ENCODE data around the gene CDK13.

The CDK13 gene

DNA sequence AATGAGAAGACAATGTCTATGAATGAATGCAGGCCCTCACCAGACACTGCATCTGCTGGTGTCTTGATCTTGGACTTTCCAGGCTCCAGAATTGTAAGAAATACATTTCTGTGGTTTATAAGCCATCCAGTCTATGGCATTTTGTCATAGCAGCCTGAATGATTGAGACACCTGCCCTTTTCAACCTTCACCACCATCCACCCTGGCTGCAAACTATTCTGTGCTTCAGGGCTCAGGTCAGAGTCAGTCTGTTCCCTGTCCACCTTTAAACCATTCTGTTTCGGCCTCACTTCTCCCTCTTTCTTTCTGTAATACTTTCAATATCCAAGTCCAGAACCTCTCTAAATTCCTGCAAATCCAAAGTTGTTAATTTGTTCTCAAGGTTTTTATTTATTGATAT is 15.9 kb upstream of the CDK13 start:
- TF ChIP-seq, protein P1, sequence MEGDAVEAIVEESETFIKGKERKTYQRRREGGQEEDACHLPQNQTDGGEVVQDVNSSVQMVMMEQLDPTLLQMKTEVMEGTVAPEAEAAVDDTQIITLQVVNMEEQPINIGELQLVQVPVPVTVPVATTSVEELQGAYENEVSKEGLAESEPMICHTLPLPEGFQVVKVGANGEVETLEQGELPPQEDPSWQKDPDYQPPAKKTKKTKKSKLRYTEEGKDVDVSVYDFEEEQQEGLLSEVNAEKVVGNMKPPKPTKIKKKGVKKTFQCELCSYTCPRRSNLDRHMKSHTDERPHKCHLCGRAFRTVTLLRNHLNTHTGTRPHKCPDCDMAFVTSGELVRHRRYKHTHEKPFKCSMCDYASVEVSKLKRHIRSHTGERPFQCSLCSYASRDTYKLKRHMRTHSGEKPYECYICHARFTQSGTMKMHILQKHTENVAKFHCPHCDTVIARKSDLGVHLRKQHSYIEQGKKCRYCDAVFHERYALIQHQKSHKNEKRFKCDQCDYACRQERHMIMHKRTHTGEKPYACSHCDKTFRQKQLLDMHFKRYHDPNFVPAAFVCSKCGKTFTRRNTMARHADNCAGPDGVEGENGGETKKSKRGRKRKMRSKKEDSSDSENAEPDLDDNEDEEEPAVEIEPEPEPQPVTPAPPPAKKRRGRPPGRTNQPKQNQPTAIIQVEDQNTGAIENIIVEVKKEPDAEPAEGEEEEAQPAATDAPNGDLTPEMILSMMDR (conservative IDR thresholded peaks at IDR 0.05; ENCODE audit: low read length), result no peak
- H3K4me3 ChIP-seq (ENCODE audit: low read length), result no peak overlapping the region
- DNase-seq (ENCODE audit: low read depth), result no peak

- no peak for DNase-seq (ENCODE audit: low read depth)
- TF ChIP-seq, protein P1 (conservative IDR thresholded peaks at IDR 0.05; ENCODE audit: low read length), result no peak
- H3K4me3 ChIP-seq (ENCODE audit: low read length), result no peak overlapping the region
These were observed 13.3 kb upstream of the CDK13 start for GRCh38 chr7:39936761-39937160.

DNA sequence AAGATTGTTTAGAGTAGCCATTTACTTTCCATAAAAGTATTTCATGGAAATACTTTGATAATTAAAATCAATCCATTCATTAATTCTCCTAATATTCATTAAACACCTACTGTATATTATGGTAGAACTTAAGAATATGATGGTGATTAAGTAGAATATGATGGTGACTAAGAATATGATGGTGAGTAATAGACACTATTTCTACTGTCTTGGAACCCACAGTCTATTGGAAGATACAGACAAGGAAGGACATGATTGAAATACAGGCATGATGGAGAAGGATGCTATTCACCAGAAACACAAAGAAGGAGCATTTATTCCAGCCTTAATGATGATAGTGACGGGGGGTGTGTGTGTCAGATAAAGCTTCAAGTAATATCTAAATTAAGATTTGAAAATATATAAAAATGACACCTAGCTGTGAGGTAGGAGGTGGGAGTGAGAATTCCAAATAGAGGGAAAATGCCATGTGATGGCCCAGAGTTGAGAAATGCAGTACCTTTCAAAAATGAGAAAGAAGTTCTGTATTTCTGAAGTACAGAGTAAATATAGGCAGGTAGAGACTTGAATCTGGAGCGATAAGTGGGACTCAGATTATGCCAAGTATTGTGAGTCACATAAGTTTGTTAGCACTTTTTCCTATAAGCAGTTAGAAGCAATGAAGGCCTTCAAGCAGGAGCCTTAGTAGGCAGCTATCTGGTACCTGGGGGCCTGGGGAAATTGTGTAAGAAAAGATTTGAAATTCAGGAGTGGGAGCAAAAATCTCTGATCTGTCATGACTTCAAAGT is 12.5 kb upstream of the CDK13 start:
- no peak overlapping the region for H3K4me3 ChIP-seq (ENCODE audit: low read length)
- TF ChIP-seq, protein P1 (conservative IDR thresholded peaks at IDR 0.05; ENCODE audit: low read length), result no peak
- no peak for DNase-seq (ENCODE audit: low read depth)

GRCh38 chr7:39942883-39943282 is 7.2 kb upstream of the CDK13 start:
- DNase-seq (ENCODE audit: low read depth), result no peak
- TF ChIP-seq, protein P1 (conservative IDR thresholded peaks at IDR 0.05; ENCODE audit: low read length), result no peak
- H3K4me3 ChIP-seq (ENCODE audit: low read length), result no peak overlapping the region

DNA sequence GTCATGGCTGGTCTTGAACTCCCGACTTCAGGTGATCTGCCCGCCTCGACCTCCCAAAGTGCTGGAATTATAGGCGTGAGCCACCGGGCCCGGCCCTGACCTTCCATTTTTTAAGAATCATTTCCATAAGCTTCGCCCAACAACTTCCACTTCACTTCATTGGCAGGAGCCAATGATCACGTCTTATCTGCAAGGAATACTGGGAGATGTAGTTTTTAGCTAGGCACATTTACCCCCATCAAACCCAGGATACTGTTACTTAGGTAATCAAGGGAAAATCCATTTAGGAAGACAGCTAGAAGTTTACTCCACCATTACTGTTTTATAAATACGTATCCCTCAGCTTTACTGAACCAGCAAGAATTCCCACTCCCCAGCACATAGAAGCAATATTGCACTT is 3.4 kb upstream of the CDK13 start:
- no peak overlapping the region for H3K4me3 ChIP-seq (ENCODE audit: low read length)
- DNase-seq (ENCODE audit: low read depth), result no peak
- TF ChIP-seq, protein P1 (conservative IDR thresholded peaks at IDR 0.05; ENCODE audit: low read length), result no peak

DNA sequence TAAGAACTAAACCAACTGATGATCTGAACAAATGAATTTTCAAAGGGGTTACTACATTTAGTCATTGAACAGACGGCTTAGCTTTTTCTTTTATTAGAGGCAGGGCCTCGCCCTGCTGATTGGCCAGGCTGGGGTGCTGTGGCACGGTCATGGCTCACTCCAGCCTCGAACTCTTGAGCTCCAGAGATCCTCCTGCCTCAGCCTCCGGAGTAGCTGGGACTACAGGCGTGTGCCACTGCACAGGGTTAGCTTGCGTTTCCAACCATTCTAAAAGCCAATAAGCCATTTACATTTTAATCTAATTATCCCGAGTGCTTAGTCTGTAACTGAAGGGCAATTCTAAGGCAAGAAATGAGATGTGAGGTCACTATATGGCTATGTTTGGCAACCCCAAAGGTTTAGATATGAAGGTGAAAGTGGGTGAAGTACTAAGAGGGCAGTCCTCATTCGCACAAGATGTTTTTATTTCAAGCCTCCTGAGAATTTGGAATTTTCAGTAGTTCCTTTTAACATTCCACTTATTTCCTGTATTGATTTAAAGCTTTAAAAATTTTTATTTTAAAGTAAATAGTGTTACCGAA is 1.6 kb upstream of the CDK13 start:
- H3K4me3 ChIP-seq (ENCODE audit: low read length), result peak overlapping the region; percentile 96

More for the DNA sequence above, 1.6 kb upstream of the CDK13 start:
- TF ChIP-seq, protein P1 (conservative IDR thresholded peaks at IDR 0.05; ENCODE audit: low read length), result no peak
- no peak for DNase-seq (ENCODE audit: low read depth)
